ENCODE measurements around the gene FMR1NB. TPM values are rescaled to one million over a fixed set of nuclear protein-coding genes. Genes with fewer than 3 reads are reported as not detected.

The FMR1NB gene, protein sequence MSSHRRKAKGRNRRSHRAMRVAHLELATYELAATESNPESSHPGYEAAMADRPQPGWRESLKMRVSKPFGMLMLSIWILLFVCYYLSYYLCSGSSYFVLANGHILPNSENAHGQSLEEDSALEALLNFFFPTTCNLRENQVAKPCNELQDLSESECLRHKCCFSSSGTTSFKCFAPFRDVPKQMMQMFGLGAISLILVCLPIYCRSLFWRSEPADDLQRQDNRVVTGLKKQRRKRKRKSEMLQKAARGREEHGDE
- 0.05 TPM for total RNA-seq
- polyA plus RNA-seq = 0.09 TPM
- long read RNA-seq, donor 1 = 0 reads
- long read RNA-seq, donor 2 = 0 reads
- long read RNA-seq, donor 3 = 0 reads
- long read RNA-seq, donor 4 = 0 reads
- long read RNA-seq, donor 5 = 0 reads
- long read RNA-seq, donor 6 = 0 reads
- long read RNA-seq, donor 7 = 0 reads
- long read RNA-seq, donor 8 = 0 reads
- long read RNA-seq, donor 9 = 0 reads
- long read RNA-seq, donor 10 = 0 reads

DNA sequence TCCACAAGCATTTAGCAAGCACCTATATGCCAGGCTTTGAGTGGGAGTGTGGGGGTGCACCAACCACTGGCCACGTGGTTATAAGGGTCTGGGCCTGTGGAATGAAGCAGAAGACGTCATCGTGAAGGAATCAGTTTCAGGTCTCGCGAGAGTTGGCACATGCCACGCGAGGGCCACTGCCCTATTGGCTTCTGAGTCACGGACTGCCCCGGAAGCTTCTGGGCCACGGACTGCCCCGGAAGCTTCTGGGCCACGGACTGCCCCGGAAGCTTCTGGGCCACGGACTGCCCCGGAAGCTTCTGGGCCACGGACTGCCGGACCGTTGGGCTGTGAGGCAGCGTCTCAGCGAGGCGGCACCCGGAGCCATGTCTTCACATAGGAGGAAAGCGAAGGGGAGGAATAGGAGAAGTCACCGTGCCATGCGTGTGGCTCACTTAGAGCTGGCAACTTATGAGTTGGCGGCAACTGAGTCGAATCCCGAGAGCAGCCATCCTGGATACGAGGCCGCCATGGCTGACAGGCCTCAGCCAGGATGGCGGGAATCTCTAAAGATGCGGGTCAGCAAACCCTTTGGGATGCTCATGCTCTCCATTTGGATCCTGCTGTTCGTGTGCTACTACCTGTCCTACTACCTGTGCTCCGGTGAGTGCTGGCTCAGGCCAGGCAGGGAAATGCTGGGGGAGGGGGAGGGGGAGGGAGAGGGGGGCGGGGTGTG lies at the start of gene FMR1NB:
Gene FMR1NB, plus strand, starts transcription at position 300 of the 715 bp plus-strand sequence. Its CDS starts 66 bp downstream, at position 366.
- Histone ChIP-seq H3K4me1 (ENCODE audit: control insufficient read depth in 2 of 2, insufficient read depth in 2 of 2, low read length in 2 of 2) (no peaks in the 10 kb centered on the region), H3K27me3 (ENCODE audit: control insufficient read depth in 2 of 2, insufficient read depth in 1 of 2, low read length in 1 of 2) (no peaks in the 10 kb centered on the region), H3K27ac (ENCODE audit: low read depth in 1 of 2, low read length in 1 of 2) (no peak within 1 kb of the TSS), H3K36me3 (ENCODE audit: control insufficient read depth in 2 of 2, insufficient read depth in 2 of 2, low read length in 1 of 2) (no peaks in the 10 kb centered on the region), H3K9me3 (ENCODE audit: control insufficient read depth in 2 of 2, insufficient read depth in 1 of 2, low read length in 1 of 2) (no peaks in the 10 kb centered on the region), H3K4me3 (ENCODE audit: low read length in 2 of 2) (no peak within 1 kb of the TSS)
- 98% methylated on average over 35 of the region's 35 CpGs for WGBS
- DNase-seq (ENCODE audit: low read depth in 6 of 9, low spot score in 9 of 9) = no peak

DNA sequence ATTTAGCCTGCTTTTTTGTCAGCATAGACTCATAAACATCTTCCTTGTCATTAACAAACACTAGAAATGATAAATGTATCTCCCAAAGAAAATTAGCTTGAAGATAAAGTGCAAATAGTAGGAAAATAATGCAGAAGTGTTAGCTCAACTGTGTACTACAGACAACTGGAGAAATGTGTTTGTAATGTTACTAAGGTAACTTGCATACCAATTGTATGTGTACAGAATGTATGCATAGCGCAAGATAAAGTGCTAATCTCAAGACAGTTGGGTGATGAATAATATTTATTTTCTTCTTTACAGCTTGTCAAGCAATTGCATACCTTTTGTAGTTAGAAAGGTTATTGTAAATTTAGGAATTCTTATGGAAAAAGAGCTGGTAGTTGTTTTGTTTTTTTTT lies 47.3 kb upstream of the FMR1NB start:
- no peaks in the 10 kb centered on the region for H3K27me3 ChIP-seq (ENCODE audit: control insufficient read depth in 2 of 2, insufficient read depth in 1 of 2, low read length in 1 of 2)
- no peak overlapping the region for H3K27ac ChIP-seq (ENCODE audit: low read depth in 1 of 2, low read length in 1 of 2)
- peaks cover 0 to 40% of the 10 kb centered on the region in 2 donors for H3K36me3 ChIP-seq (ENCODE audit: control insufficient read depth in 2 of 2, insufficient read depth in 2 of 2, low read length in 1 of 2)
- WGBS = 98% methylated on average over 1 of the region's 1 CpG
- H3K9me3 ChIP-seq (ENCODE audit: control insufficient read depth in 2 of 2, insufficient read depth in 1 of 2, low read length in 1 of 2) = no peaks in the 10 kb centered on the region
- no peak for DNase-seq (ENCODE audit: low read depth in 6 of 9, low spot score in 9 of 9)
- H3K4me3 ChIP-seq (ENCODE audit: low read length in 2 of 2) = no peak overlapping the region
- no peaks in the 10 kb centered on the region for H3K4me1 ChIP-seq (ENCODE audit: control insufficient read depth in 2 of 2, insufficient read depth in 2 of 2, low read length in 2 of 2)

DNA sequence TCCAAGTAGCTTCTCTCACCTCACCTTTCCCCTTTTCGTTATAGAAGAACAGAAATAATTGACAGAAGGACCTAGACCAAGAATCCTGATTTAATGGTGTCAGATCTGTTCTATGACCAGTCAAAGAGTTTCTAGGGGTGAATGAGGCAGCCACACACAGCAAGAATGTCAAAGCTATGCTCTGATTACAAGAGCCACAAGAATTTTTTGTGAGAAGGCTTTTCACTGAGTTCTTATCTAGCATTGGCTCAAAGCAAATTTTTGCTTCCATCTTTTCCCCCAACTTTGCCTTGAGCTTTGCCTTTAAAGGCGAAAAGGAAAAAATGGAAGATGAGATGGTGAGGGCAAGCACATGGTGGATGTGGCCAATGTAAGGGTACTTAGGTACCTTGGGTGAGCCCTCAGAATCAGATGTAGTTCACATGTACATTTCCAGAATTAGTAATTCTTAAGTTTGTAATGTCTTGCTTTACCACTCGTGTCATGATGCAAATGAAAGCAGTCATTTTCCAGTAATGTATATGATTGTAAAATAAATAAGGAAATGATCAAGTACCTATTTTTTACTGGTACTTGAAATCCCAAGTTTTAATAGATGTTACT lies 45.9 kb upstream of the FMR1NB start:
- Histone ChIP-seq H3K4me1 (ENCODE audit: control insufficient read depth in 2 of 2, insufficient read depth in 2 of 2, low read length in 2 of 2) (no peaks in the 10 kb centered on the region), H3K4me3 (ENCODE audit: low read length in 2 of 2) (no peak overlapping the region), H3K36me3 (ENCODE audit: control insufficient read depth in 2 of 2, insufficient read depth in 2 of 2, low read length in 1 of 2) (peaks cover 0 to 32% of the 10 kb centered on the region in 2 donors), H3K27ac (ENCODE audit: low read depth in 1 of 2, low read length in 1 of 2) (no peak overlapping the region), H3K27me3 (ENCODE audit: control insufficient read depth in 2 of 2, insufficient read depth in 1 of 2, low read length in 1 of 2) (no peaks in the 10 kb centered on the region), H3K9me3 (ENCODE audit: control insufficient read depth in 2 of 2, insufficient read depth in 1 of 2, low read length in 1 of 2) (no peaks in the 10 kb centered on the region)
- no peak for DNase-seq (ENCODE audit: low read depth in 6 of 9, low spot score in 9 of 9)
- 98% methylated on average over 3 of the region's 3 CpGs for WGBS

GRCh38 chrX:147945286-147945685 lies 35.9 kb upstream of the FMR1NB start:
- Histone ChIP-seq H3K27ac (ENCODE audit: low read depth in 1 of 2, low read length in 1 of 2) (no peak overlapping the region), H3K9me3 (ENCODE audit: control insufficient read depth in 2 of 2, insufficient read depth in 1 of 2, low read length in 1 of 2) (no peaks in the 10 kb centered on the region), H3K4me1 (ENCODE audit: control insufficient read depth in 2 of 2, insufficient read depth in 2 of 2, low read length in 2 of 2) (no peaks in the 10 kb centered on the region), H3K4me3 (ENCODE audit: low read length in 2 of 2) (no peak overlapping the region), H3K36me3 (ENCODE audit: control insufficient read depth in 2 of 2, insufficient read depth in 2 of 2, low read length in 1 of 2) (peaks cover 8 to 26% of the 10 kb centered on the region in 2 donors), H3K27me3 (ENCODE audit: control insufficient read depth in 2 of 2, insufficient read depth in 1 of 2, low read length in 1 of 2) (no peaks in the 10 kb centered on the region)
- 98% methylated on average over 5 of the region's 5 CpGs for WGBS
- no peak for DNase-seq (ENCODE audit: low read depth in 6 of 9, low spot score in 9 of 9)

DNA sequence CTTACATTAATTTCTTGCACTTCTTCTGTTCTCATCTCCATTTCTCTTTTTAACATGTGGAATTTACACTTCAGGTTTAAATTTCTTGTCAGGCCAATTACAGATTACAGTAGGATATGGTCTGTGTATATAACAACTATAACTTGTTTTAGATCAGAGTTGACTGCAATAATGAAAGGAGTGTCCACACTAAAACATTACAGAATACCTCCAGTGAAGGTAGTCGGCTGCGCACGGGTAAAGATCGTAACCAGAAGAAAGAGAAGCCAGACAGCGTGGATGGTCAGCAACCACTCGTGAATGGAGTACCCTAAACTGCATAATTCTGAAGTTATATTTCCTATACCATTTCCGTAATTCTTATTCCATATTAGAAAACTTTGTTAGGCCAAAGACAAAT lies 32.6 kb upstream of the FMR1NB start:
- DNase-seq (ENCODE audit: low read depth in 6 of 9, low spot score in 9 of 9) = no peak
- WGBS = 94% methylated on average over 7 of the region's 7 CpGs
- Histone ChIP-seq H3K27ac (ENCODE audit: low read depth in 1 of 2, low read length in 1 of 2) (no peak overlapping the region), H3K36me3 (ENCODE audit: control insufficient read depth in 2 of 2, insufficient read depth in 2 of 2, low read length in 1 of 2) (peaks cover 8 to 23% of the 10 kb centered on the region in 2 donors), H3K9me3 (ENCODE audit: control insufficient read depth in 2 of 2, insufficient read depth in 1 of 2, low read length in 1 of 2) (no peaks in the 10 kb centered on the region), H3K4me3 (ENCODE audit: low read length in 2 of 2) (no peak overlapping the region), H3K27me3 (ENCODE audit: control insufficient read depth in 2 of 2, insufficient read depth in 1 of 2, low read length in 1 of 2) (no peaks in the 10 kb centered on the region), H3K4me1 (ENCODE audit: control insufficient read depth in 2 of 2, insufficient read depth in 2 of 2, low read length in 2 of 2) (no peaks in the 10 kb centered on the region)

DNA sequence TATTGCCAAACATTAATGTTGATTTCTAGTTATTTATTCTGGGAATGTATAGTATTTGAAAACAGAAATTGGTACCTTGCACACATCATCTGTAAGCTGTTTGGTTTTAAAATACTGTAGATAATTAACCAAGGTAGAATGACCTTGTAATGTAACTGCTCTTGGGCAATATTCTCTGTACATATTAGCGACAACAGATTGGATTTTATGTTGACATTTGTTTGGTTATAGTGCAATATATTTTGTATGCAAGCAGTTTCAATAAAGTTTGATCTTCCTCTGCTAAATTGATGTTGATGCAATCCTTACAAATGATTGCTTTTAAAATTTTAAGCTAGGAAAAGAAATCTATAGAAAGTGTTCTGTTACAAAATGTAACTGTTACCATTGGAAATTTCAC lies 30.8 kb upstream of the FMR1NB start:
- H3K27ac ChIP-seq (ENCODE audit: low read depth in 1 of 2, low read length in 1 of 2) = no peak overlapping the region
- H3K4me3 ChIP-seq (ENCODE audit: low read length in 2 of 2) = no peak overlapping the region
- 98% methylated on average over 1 of the region's 1 CpG for WGBS
- no peaks in the 10 kb centered on the region for H3K27me3 ChIP-seq (ENCODE audit: control insufficient read depth in 2 of 2, insufficient read depth in 1 of 2, low read length in 1 of 2)
- no peaks in the 10 kb centered on the region for H3K4me1 ChIP-seq (ENCODE audit: control insufficient read depth in 2 of 2, insufficient read depth in 2 of 2, low read length in 2 of 2)
- peaks cover 4 to 13% of the 10 kb centered on the region in 2 donors for H3K36me3 ChIP-seq (ENCODE audit: control insufficient read depth in 2 of 2, insufficient read depth in 2 of 2, low read length in 1 of 2)
- DNase-seq (ENCODE audit: low read depth in 6 of 9, low spot score in 9 of 9) = no peak
- H3K9me3 ChIP-seq (ENCODE audit: control insufficient read depth in 2 of 2, insufficient read depth in 1 of 2, low read length in 1 of 2) = no peaks in the 10 kb centered on the region

GRCh38 chrX:147953976-147954375 lies 27.2 kb upstream of the FMR1NB start:
- Histone ChIP-seq H3K9me3 (ENCODE audit: control insufficient read depth in 2 of 2, insufficient read depth in 1 of 2, low read length in 1 of 2) (no peaks in the 10 kb centered on the region), H3K27me3 (ENCODE audit: control insufficient read depth in 2 of 2, insufficient read depth in 1 of 2, low read length in 1 of 2) (no peaks in the 10 kb centered on the region), H3K36me3 (ENCODE audit: control insufficient read depth in 2 of 2, insufficient read depth in 2 of 2, low read length in 1 of 2) (peaks cover 0 to 2% of the 10 kb centered on the region in 2 donors), H3K27ac (ENCODE audit: low read depth in 1 of 2, low read length in 1 of 2) (no peak overlapping the region), H3K4me1 (ENCODE audit: control insufficient read depth in 2 of 2, insufficient read depth in 2 of 2, low read length in 2 of 2) (no peaks in the 10 kb centered on the region), H3K4me3 (ENCODE audit: low read length in 2 of 2) (no peak overlapping the region)
- no peak for DNase-seq (ENCODE audit: low read depth in 6 of 9, low spot score in 9 of 9)
- 74% methylated on average over 2 of the region's 2 CpGs for WGBS

GRCh38 chrX:147957291-147957690 lies 23.8 kb upstream of the FMR1NB start:
- H3K4me1 ChIP-seq (ENCODE audit: control insufficient read depth in 2 of 2, insufficient read depth in 2 of 2, low read length in 2 of 2) = no peaks in the 10 kb centered on the region
- no peak for DNase-seq (ENCODE audit: low read depth in 6 of 9, low spot score in 9 of 9)
- no peak overlapping the region for H3K27ac ChIP-seq (ENCODE audit: low read depth in 1 of 2, low read length in 1 of 2)
- H3K9me3 ChIP-seq (ENCODE audit: control insufficient read depth in 2 of 2, insufficient read depth in 1 of 2, low read length in 1 of 2) = no peaks in the 10 kb centered on the region
- 97% methylated on average over 2 of the region's 2 CpGs for WGBS
- no peaks in the 10 kb centered on the region for H3K36me3 ChIP-seq (ENCODE audit: control insufficient read depth in 2 of 2, insufficient read depth in 2 of 2, low read length in 1 of 2)
- H3K4me3 ChIP-seq (ENCODE audit: low read length in 2 of 2) = no peak overlapping the region
- no peaks in the 10 kb centered on the region for H3K27me3 ChIP-seq (ENCODE audit: control insufficient read depth in 2 of 2, insufficient read depth in 1 of 2, low read length in 1 of 2)

- Histone ChIP-seq H3K27me3 (ENCODE audit: control insufficient read depth in 2 of 2, insufficient read depth in 1 of 2, low read length in 1 of 2) (no peaks in the 10 kb centered on the region), H3K4me3 (ENCODE audit: low read length in 2 of 2) (no peak overlapping the region), H3K27ac (ENCODE audit: low read depth in 1 of 2, low read length in 1 of 2) (no peak overlapping the region), H3K4me1 (ENCODE audit: control insufficient read depth in 2 of 2, insufficient read depth in 2 of 2, low read length in 2 of 2) (no peaks in the 10 kb centered on the region), H3K9me3 (ENCODE audit: control insufficient read depth in 2 of 2, insufficient read depth in 1 of 2, low read length in 1 of 2) (no peaks in the 10 kb centered on the region), H3K36me3 (ENCODE audit: control insufficient read depth in 2 of 2, insufficient read depth in 2 of 2, low read length in 1 of 2) (no peaks in the 10 kb centered on the region)
- no peak for DNase-seq (ENCODE audit: low read depth in 6 of 9, low spot score in 9 of 9)
- WGBS = 91% methylated on average over 1 of the region's 1 CpG
Measured at GRCh38 chrX:147958291-147958690, 22.8 kb upstream of the FMR1NB start.

Data from thymus (tissue), 14 donors.